Keratinocyte (primary cell): ENCODE data around the gene MOB3B. TPM values are rescaled to one million over a fixed set of nuclear protein-coding genes. Genes with fewer than 3 reads are reported as not detected.

Experiments
- DNase-seq: peaks from one replicate; pipeline ENCODE4 v3.0.0-alpha.2; 2011; ENCODE audit warnings: low read depth, missing footprints, low spot score
- FAIRE-seq: peaks from 2 replicates; lab custom pipeline; 2011; peaks lifted over from hg19 to GRCh38; lab: Jason Lieb, UNC
- H2AFZ ChIP-seq: 2 replicates; pipeline ENCODE4 v1.6.0; 2012; ENCODE audit warnings: low read length, control low read depth, inconsistent platforms; ENCODE audit not compliant: control insufficient read depth
- H3K27ac ChIP-seq: 2 replicates; pipeline ENCODE4 v1.5.1; 2011; ENCODE audit warnings: low read length; ENCODE audit not compliant: control insufficient read depth, insufficient read depth
- H3K27me3 ChIP-seq: 3 replicates; pipeline ENCODE4 v1.6.0; 2011; ENCODE audit warnings: low read length; ENCODE audit not compliant: control insufficient read depth, insufficient read depth; ENCODE audit errors: extremely low read depth
- H3K36me3 ChIP-seq, 2 experiments: 2 replicates in 1 of 2; 3 replicates in 1 of 2; pipeline ENCODE4 v1.5.1; 2011; ENCODE audit warnings: low read length in 2 of 2, mild to moderate bottlenecking in 1 of 2; ENCODE audit not compliant: control insufficient read depth in 2 of 2, insufficient read depth in 2 of 2; ENCODE audit errors: extremely low read depth in 1 of 2
- H3K4me1 ChIP-seq: 3 replicates; pipeline ENCODE4 v1.5.1; 2011; ENCODE audit warnings: low read length; ENCODE audit not compliant: control insufficient read depth, insufficient read depth; ENCODE audit errors: extremely low read depth
- H3K4me2 ChIP-seq: 3 replicates; pipeline ENCODE4 v1.6.0; 2011; ENCODE audit warnings: low read depth, low read length; ENCODE audit not compliant: control insufficient read depth, insufficient read depth; ENCODE audit errors: extremely low read depth
- H3K4me3 ChIP-seq, 3 experiments: fragments of 200-600 bp in 1 of 3; sonication (generic) in 1 of 3; 2 replicates in 2 of 3; 3 replicates in 1 of 3; pipeline ENCODE4 v1.5.1; 2011 to 2016; ENCODE audit warnings: low read length in 3 of 3, mild to moderate bottlenecking in 3 of 3, control low read depth in 2 of 3, inconsistent platforms in 1 of 3, low read depth in 1 of 3, mixed read lengths in 1 of 3, mixed run types in 1 of 3, moderate library complexity in 1 of 3; ENCODE audit not compliant: control insufficient read depth in 2 of 3, insufficient read depth in 2 of 3; ENCODE audit errors: extremely low read depth in 1 of 3
- H3K79me2 ChIP-seq: 2 replicates; pipeline ENCODE4 v1.6.0; 2012; ENCODE audit warnings: low read length; ENCODE audit not compliant: control insufficient read depth, insufficient read depth
- H3K9ac ChIP-seq: 3 replicates; pipeline ENCODE4 v1.6.0; 2011; ENCODE audit warnings: low read length; ENCODE audit not compliant: control insufficient read depth, insufficient read depth; ENCODE audit errors: extremely low read depth
- H3K9me1 ChIP-seq: 3 replicates; pipeline ENCODE4 v1.6.0; 2011; ENCODE audit warnings: low read length; ENCODE audit not compliant: control insufficient read depth, insufficient read depth; ENCODE audit errors: extremely low read depth
- H3K9me3 ChIP-seq: 2 replicates; pipeline ENCODE4 v1.5.1; 2012; ENCODE audit warnings: low read depth, low read length; ENCODE audit not compliant: control insufficient read depth
- H4K20me1 ChIP-seq: 3 replicates; pipeline ENCODE4 v1.6.0; 2011; ENCODE audit warnings: low read length; ENCODE audit not compliant: control insufficient read depth, insufficient read depth; ENCODE audit errors: extremely low read depth
- CTCF ChIP-seq, 3 experiments: IDR thresholded peaks in 1 of 3; conservative IDR thresholded peaks in 1 of 3; optimal IDR thresholded peaks in 1 of 3; 2 replicates in 2 of 3; 3 replicates in 1 of 3; pipeline versions ENCODE3 to v1.5.1; 2011; ENCODE audit warnings: low read length in 3 of 3, mild to moderate bottlenecking in 3 of 3, moderate library complexity in 2 of 3, control low read depth in 1 of 3, inconsistent platforms in 1 of 3; ENCODE audit not compliant: insufficient read depth in 2 of 3; ENCODE audit errors: extremely low read depth in 1 of 3
- EZH2 ChIP-seq: IDR thresholded peaks from one replicate; pipeline ENCODE4 v1.6.1; 2012; ENCODE audit warnings: inconsistent platforms, mild to moderate bottlenecking, low read length, moderate library complexity
- dilution Hi-C: fragments of 300-500 bp; cut with MboI; formaldehyde crosslinking; loops from one replicate; pipeline ENCODE4 v1.7.0; 2020; ENCODE audit warnings: low sequenced_read_pairs; ENCODE audit not compliant: extremely low pct_ligation_motif_present
- polyA plus RNA-seq, 5 experiments: library from polyadenylated mRNA; depleted of rRNA in 3 of 5; stranded (reverse) in 3 of 5; stranded (forward) in 1 of 5; unstranded in 1 of 5; fragments of >200 nt; gene quantifications; 1 replicate in 1 of 5; 2 replicates in 3 of 5; 3 replicates in 1 of 5; pipeline versions ENCODE4 v1.2.1 to v1.2.3, GENCODE V29; 2011 to 2012; ENCODE audit warnings: missing spikeins in 2 of 5, low read depth in 1 of 5, low replicate concordance in 1 of 5

Gene MOB3B
- polyA plus RNA-seq, 1 donor (not counting 4 experiments of a cell fraction or from before 2014, with no cell fraction given), result 35.3 TPM

GRCh38 chr9:27356446-27356845 lies 173.2 kb downstream of the MOB3B start:
- no peak for FAIRE-seq
- no peaks in the 10 kb centered on the region for H4K20me1 ChIP-seq
- peaks cover 7% of the 10 kb centered on the region for H3K4me1 ChIP-seq
- H2AFZ ChIP-seq, result no peak overlapping the region
- no peaks in the 10 kb centered on the region for H3K27me3 ChIP-seq
- H3K36me3 ChIP-seq, result peaks cover 8 to 22% of the 10 kb centered on the region in 2 experiments
- TF ChIP-seq CTCF (optimal IDR thresholded peaks at IDR 0.05 in 1 of 3, IDR thresholded peaks at IDR 0.05 in 1 of 3, conservative IDR thresholded peaks at IDR 0.05 in 1 of 3; ENCODE audit: extremely low read depth in 1 of 3, insufficient read depth in 2 of 3, low read length in 3 of 3), result no peak
- TF ChIP-seq EZH2, result no peak
- peaks cover 8% of the 10 kb centered on the region for H3K79me2 ChIP-seq
- peaks cover 3% of the 10 kb centered on the region for H3K9me1 ChIP-seq
- dilution Hi-C loops, result no loop called here
- H3K9me3 ChIP-seq, result no peaks in the 10 kb centered on the region
- no peak for DNase-seq
- no peak overlapping the region for H3K4me3 ChIP-seq
- no peak overlapping the region for H3K27ac ChIP-seq
- no peak overlapping the region for H3K9ac ChIP-seq
- H3K4me2 ChIP-seq, result no peak overlapping the region

- H3K9me1 ChIP-seq, result peaks cover 4% of the 10 kb centered on the region
- dilution Hi-C loops, result no loop called here
- no peak for FAIRE-seq
Observed at GRCh38 chr9:27355166-27355565, 174.4 kb downstream of the MOB3B start.

More at GRCh38 chr9:27355166-27355565, 174.4 kb downstream of the MOB3B start:
- H3K27ac ChIP-seq, result no peak overlapping the region
- peaks cover 8 to 22% of the 10 kb centered on the region in 2 experiments for H3K36me3 ChIP-seq
- H3K4me1 ChIP-seq, result peaks cover 7% of the 10 kb centered on the region
- TF ChIP-seq CTCF (optimal IDR thresholded peaks at IDR 0.05 in 1 of 3, IDR thresholded peaks at IDR 0.05 in 1 of 3, conservative IDR thresholded peaks at IDR 0.05 in 1 of 3; ENCODE audit: extremely low read depth in 1 of 3, insufficient read depth in 2 of 3, low read length in 3 of 3) (no peak), EZH2 (no peak)
- H2AFZ ChIP-seq, result no peak overlapping the region
- H3K4me2 ChIP-seq, result no peak overlapping the region
- no peak overlapping the region for H3K4me3 ChIP-seq
- H3K27me3 ChIP-seq, result no peaks in the 10 kb centered on the region
- no peak overlapping the region for H3K9ac ChIP-seq
- no peaks in the 10 kb centered on the region for H4K20me1 ChIP-seq
- no peaks in the 10 kb centered on the region for H3K9me3 ChIP-seq
- peaks cover 2% of the 10 kb centered on the region for H3K79me2 ChIP-seq
- no peak for DNase-seq
